ENCODE measurements around the gene ZNF143.

Gene ZNF143

DNA sequence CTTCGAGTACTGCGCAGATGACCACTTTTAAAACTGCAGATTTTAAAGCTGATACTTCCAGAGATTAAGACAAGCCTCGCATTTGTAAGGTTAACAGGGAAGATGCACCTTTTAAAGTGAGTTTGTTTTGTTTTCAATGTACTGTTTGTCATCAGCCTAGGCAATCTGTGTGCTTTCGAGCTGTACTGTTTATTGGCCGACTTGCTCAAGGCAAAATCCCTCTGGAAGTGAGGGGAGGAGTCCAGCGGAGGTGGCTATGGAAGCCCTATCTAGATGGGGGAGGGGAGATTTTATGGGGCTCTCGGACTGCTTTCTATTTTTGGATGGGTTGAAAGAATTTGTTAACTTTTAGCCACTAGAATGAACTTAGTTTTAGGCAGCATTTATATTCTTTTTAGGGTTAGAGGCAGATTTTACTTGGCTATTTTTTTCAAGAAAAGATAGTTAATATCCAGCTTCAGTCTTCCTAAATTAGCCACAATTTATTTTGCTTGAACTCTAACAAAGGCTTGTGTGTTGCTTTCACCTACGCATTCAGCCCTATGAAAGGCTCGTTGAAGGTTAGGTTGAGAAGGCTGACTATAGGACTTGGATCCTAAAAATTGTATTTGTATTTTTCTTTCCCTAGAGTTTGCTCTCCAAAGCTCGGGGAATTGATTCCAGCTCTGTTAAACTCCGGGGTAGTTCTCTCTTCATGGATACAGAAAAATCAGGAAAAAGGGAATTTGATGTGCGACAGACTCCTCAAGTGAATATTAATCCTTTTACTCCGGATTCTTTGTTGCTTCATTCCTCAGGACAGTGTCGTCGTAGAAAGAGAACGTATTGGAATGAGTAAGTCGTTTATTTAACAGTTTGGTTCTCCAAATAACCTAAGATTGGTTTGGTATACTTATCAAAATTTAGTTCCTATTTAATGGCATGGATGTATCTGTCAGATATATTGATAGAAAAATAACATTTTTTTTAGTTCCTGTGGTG lies 114.7 kb downstream of the ZNF143 start:
- DNase-seq (ENCODE audit: low read depth), result peak; percentile 31

DNA sequence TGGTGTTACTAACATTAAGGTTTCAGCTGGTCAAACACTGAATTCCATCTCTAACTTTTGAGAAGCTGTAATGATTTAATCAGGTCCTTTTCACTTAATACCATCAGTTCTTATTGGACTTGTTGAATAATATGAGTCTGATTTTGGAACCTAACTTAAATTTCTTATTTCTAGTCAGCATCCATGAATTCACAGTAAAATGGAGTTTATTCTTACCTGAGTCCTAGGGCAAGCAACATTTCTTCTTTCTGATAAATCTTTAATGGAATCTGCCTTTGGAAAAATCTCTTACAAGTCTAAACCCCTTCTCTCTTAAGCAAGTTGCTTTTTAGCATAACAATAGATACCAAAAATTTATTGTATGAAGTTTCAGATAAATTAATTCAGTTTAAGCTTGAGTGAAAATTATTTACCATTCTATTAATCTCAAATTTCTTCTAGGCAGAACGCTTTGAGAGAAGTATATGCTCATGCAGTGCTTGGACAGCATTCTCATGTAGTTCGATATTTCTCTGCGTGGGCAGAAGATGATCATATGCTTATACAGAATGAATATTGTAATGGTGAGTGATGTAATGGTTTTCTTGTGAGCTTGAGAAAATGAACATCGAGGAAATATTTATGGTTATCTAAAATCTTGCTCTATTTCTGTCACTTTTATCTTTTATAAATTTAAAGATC lies 116.0 kb downstream of the ZNF143 start:
- DNase-seq (ENCODE audit: low read depth), result no peak

DNA sequence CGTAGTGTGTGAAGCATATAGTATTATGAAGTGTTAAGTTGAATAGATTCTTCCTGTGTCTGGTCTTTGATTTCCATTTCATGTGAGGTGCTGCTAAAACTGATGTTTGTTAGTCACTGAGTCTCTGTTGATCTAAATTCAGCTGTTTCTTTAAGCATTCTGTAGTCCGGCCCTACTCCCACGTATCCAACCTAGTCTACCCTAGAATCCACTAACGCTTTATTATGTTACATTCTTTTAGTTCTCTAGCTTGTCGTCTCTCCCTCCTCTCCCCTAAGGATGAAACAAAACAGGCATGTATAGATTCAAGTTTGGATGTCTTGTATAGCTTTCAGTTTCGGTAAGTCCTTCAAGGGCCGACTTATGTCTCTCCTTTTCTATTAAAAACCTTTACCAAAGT lies 116.7 kb downstream of the ZNF143 start:
- DNase-seq (ENCODE audit: low read depth), result no peak

Measured in CMK (cell line).